NCI-H1436 (cell line): ENCODE data around the gene RUNX2.
"Not testable (repeated sequence)": the region's sequence is repeated elsewhere in the genome, so short reads cannot be mapped to it uniquely, and the experiment has no call there.

Source experiments
- DNase-seq: peaks from one replicate; lab custom pipeline; 2025; lab: John Stamatoyannopoulos, UW

The RUNX2 gene

GRCh38 chr6:45650524-45651135 lies 322.5 kb downstream of the RUNX2 start:
- no peak for DNase-seq

GRCh38 chr6:45651301-45651700 lies 323.2 kb downstream of the RUNX2 start:
- no peak for DNase-seq

- DNase-seq, result no peak
Measured at GRCh38 chr6:45652416-45652815, 324.3 kb downstream of the RUNX2 start.

DNA sequence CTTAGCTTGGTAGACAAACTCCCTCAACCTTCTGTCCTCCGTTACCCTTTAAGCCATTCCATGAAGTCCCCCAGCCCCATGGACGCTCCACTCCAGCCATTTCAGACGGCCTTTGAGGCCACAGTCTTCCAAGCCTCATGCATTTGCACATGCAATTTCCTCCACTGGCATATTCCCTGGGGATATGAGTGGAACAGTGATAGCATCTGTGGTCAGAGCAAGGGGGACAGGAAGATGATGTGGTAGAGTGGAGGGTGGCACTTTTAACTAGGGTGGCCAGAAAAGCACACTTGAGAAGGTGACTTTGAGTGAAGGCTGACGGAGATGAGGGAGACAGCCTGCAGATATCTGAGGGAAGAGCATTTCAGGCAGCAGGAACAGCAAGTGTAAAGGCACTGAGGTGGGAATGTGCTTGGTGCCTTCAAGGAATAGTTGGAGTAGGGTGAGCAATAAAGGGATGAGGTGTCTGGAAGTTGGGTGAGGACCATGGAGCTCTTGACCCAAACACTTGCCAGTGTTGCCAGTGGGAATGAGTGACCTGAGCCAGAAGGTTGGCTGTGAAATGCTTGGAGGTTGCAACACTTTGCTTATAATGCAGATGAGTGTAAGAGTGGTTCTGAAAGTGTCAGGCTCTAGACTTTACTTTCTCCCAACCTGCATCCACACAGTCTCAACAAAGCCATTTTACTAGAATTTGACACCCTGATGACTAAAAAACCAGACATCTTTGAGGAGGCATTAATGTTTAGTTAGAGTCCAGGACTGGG lies 325.2 kb downstream of the RUNX2 start:
- DNase-seq, result no peak

GRCh38 chr6:45654673-45655072 lies 326.5 kb downstream of the RUNX2 start:
- DNase-seq, result no peak

DNA sequence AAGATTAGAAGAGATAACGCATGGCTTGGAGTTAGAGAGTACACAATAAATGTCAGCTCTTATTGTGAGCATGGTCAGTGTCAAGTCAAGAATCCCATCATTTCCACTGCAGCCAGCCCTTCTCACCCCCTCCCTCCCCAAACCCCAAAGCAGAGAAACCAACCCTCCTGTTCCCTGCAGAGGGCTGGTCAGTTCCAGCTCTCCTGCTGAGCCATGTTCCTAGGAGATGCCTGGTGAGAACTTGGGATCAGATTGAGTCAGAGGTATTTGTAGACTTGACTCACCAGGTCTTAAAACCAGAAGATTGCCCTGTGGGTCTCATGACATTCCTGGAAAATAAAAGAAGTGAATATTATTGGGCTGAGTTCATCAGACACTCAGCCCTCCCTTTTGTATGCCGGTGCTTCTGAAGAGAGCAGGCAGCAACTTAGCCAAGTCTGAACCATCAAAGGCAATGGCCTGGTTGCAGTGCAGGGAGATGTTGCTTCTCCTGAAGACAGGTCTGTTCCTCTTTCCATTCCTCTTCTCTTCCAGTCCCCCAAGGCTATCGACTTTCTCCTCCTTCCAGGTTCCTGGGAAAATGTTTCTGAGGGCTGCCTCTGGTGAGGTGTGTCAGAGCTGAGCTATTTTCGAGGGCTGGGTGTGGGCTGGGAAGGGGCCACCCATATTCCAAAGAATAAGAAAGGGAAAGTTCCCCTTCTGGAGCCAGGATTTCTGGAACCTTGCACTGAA lies 327.8 kb downstream of the RUNX2 start:
- no peak for DNase-seq

- no peak for DNase-seq
Measured at GRCh38 chr6:45657226-45657625, 329.1 kb downstream of the RUNX2 start.

DNA sequence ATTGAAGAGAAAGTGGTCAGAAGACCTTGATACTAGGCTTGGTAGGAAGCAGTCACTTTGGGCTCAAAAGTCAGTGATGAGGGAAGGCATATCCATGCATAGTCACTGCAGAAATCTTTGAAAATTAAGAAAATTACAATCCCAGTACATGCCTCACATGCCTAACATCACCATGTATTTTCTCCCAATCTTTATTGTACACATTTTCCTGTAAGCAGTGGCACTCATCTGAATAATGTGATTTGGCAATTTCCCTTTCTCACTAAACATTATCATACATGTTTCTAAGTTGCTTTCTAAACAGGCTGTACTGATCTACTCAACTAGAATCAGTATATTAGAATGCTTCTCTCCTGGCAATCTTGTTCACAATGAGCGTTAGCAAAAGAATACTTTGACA lies 330.3 kb downstream of the RUNX2 start:
- DNase-seq, result no peak

DNA sequence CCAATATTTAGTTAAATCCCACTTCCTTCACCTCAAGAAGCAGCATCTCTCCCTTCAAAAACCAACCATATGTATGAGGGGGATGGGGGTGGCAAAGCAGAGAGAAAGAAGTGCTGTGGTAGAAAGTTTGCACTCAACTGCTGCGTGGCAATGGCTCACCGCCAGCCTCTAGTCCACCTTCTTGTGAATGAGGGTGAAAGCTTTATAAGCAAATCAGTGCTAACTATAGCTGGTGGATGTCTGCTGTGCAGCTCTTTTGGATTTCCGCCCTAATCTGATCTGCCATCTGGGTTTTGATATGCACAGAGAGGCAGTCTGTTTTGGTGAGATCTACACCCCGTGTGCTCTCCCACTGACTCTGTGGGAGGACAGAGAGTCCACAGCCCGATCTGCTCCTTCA lies 330.8 kb downstream of the RUNX2 start:
- no peak for DNase-seq

DNA sequence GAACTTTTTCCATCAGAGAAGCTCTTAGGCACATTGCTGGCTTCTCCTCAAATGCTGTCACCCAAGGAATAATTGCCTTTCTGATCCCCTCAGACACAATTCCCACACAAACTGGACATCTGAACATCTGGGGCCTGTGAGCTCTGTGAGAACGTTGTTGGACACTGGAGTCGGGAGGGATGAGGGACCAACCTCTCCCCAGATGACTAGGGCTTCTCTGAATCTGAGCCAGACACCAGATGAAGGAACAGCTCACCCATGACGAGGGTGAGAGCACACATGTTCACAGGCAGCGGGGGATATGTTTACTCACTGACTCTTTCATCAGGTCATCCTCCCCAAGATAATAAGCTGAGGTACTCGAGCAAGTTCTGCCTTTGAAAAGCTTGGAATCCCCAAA lies 333.5 kb downstream of the RUNX2 start:
- DNase-seq, result no peak

- no peak for DNase-seq
Measured at GRCh38 chr6:45663251-45664221, 335.4 kb downstream of the RUNX2 start.

DNA sequence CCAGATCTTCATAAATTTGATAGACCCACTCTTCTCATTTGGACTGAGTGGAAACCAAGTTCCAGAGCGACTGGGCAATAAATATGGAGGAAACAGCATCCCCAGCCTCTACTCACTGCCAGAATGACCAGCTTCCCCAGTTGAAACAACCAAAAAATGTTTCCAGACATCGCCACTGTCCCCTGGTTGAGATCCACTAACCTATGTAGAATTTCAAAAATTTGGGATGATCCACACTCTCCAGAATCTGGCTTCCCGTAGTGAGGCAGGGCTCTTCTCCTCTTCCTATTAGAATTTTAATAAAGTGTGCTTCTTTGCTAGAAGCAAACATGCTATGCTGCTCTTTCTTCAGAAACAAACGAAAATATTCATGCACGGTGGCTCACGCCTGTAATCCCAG lies 336.6 kb downstream of the RUNX2 start:
- no peak for DNase-seq

DNA sequence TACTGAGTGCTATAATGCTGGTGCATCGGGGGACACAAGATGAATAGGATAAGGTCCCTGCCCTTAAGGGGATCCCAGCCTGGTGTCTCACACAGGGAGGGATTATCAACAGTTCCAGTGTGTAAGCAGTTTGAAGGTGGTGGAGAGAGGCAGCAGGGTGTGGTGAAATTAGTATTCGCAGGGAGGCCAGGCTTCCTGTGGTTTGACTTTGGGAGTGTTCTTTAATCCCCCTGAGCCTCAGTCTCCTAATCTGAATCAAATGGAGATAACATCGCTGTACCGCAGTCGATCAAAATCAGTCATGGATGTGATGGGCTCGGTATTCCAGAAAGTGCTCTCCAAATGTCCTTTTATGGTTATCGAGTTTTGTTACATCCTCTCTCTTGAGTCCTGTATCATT lies 337.7 kb downstream of the RUNX2 start:
- DNase-seq, result no peak

DNA sequence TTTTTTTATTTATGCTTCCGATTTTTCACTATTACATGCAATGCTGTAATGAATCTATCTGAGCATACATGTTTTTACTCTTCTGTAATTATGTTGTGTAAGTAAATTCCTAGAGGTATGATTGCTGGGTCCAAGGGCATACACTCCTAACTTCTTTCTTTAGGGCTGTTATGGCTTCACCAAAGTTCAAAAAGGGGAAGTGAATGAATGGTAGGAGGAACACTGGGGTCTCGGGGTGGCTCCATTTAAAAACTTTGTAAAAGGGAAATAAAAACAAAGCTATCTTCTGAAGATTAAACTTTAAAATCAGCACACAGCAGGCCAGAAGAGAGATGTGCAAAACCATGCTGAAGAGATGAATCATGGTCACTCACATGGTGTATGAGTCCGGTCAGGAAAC lies 338.7 kb downstream of the RUNX2 start:
- DNase-seq, result no peak

DNA sequence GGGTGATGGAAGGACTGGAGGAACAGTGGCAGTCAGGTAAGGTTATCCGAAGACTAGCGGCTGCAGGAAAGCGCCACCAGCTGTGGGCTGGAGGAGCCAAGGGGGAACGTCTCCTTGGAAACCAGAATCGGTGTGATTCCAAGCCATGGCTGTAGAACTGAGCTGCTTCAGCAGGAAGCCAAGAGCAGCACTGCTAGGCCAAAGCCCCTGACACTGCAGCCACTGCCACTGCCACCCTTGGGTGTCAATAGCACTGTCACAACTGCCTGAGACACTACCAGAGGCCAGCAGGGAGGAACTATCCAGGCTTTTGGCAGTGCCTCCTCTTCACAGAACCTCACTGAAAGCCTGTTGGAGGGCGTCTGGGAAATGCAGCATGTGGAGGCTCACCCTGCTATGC lies 339.2 kb downstream of the RUNX2 start:
- DNase-seq, result no peak

GRCh38 chr6:45667766-45668165 lies 339.6 kb downstream of the RUNX2 start:
- no peak for DNase-seq

DNA sequence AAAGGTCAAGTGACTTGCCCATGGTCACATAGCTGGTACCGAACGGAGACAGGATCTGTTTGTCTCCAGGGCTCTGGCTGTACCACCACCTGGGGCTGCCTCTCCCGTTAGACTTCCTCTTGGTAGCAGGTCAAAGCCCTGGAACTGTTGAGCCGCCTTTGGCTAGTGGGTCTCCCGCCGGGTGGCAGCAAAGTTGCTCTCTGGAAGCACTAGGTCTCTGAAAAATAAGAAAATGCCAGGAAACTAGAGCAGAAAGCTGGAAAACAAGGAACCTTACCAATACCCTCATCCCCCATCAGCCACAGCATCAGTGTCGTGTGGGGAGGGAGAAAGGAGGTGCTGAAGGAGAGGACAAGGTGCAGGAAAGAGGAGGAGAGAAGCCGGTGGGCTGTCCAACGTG lies 340.6 kb downstream of the RUNX2 start:
- DNase-seq, result no peak

- not testable (repeated sequence) for DNase-seq
Measured at GRCh38 chr6:45673167-45673566, 345.0 kb downstream of the RUNX2 start.

GRCh38 chr6:45675166-45675565 lies 347.0 kb downstream of the RUNX2 start:
- DNase-seq, result not testable (repeated sequence)

GRCh38 chr6:45675634-45676033 lies 347.5 kb downstream of the RUNX2 start:
- no peak for DNase-seq

DNA sequence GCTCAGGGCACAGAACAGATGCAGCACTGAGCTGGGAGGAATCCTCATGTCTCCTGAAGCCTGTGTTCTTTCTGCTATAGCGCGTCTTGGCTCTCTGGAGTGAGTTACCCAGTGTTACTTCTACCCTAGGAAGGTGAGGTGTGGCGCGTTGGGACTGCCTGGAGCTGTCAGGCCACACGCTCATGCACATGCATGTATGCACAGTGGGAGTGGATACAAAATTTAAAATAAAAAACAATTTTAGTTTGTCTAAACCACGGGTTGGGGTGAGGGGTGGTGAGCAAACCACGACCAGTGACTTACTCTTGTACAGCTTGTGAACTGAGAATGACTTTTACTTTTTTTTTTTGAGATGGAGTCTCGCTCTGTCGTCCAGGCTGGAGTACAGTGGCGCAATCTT lies 348.2 kb downstream of the RUNX2 start:
- no peak for DNase-seq
